PFSK-1 (cell line): ENCODE measurements around the gene KCNIP4.

ENCODE experiments used
- FOXP2 ChIP-seq: optimal IDR thresholded peaks from 2 replicates; pipeline ENCODE3; 2011; ENCODE audit warnings: borderline replicate concordance, control low read depth, inconsistent platforms; ENCODE audit not compliant: insufficient read depth; ENCODE audit errors: extremely low read length, extremely low read depth
- POLR2AphosphoS5 ChIP-seq: IDR thresholded peaks from 2 replicates; pipeline ENCODE4 v1.6.1; 2012; ENCODE audit warnings: low read depth, mild to moderate bottlenecking, control low read depth, low read length, moderate library complexity
- SIN3A ChIP-seq: IDR thresholded peaks from 2 replicates; pipeline ENCODE4 v1.6.1; 2012; ENCODE audit warnings: mild to moderate bottlenecking, low read length, moderate library complexity, borderline replicate concordance; ENCODE audit not compliant: insufficient read depth
- TAF1 ChIP-seq: IDR thresholded peaks from 2 replicates; pipeline ENCODE4 v1.6.1; 2012; ENCODE audit warnings: low read length, control low read depth, borderline replicate concordance; ENCODE audit not compliant: insufficient read depth
- TF ChIP-seq, protein P1 (sequence below), 2 experiments: IDR thresholded peaks; 2 replicates each; pipeline versions ENCODE4 v1.6.1 to v1.8.0; 2011 to 2012; ENCODE audit warnings: low read depth in 2 of 2, low read length in 2 of 2, control low read depth in 1 of 2, inconsistent platforms in 1 of 2, mild to moderate bottlenecking in 1 of 2, moderate library complexity in 1 of 2; ENCODE audit not compliant: insufficient read depth in 1 of 2

DNA sequence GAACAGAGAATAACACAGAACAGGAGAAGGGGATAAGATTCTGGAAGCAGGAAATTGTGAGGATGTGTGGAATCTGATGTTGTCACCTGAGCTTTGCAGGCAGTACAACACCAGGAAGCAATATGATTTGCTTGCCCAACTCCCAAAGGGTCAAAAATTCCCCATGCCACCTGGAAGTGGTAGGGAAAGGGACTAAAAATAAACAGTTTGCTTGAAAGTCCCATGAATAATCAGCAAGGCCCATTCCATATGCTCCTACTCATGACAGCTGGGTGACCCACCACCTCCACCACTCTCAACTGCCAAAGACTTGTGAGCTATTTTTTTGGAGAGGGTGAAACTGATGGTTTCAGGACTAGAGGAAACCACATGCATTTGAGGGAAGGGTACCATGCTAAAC is 168.4 kb downstream of the KCNIP4 start:
- TF ChIP-seq FOXP2, result no peak
- TF ChIP-seq POLR2AphosphoS5, result no peak
- TF ChIP-seq, protein P1, sequence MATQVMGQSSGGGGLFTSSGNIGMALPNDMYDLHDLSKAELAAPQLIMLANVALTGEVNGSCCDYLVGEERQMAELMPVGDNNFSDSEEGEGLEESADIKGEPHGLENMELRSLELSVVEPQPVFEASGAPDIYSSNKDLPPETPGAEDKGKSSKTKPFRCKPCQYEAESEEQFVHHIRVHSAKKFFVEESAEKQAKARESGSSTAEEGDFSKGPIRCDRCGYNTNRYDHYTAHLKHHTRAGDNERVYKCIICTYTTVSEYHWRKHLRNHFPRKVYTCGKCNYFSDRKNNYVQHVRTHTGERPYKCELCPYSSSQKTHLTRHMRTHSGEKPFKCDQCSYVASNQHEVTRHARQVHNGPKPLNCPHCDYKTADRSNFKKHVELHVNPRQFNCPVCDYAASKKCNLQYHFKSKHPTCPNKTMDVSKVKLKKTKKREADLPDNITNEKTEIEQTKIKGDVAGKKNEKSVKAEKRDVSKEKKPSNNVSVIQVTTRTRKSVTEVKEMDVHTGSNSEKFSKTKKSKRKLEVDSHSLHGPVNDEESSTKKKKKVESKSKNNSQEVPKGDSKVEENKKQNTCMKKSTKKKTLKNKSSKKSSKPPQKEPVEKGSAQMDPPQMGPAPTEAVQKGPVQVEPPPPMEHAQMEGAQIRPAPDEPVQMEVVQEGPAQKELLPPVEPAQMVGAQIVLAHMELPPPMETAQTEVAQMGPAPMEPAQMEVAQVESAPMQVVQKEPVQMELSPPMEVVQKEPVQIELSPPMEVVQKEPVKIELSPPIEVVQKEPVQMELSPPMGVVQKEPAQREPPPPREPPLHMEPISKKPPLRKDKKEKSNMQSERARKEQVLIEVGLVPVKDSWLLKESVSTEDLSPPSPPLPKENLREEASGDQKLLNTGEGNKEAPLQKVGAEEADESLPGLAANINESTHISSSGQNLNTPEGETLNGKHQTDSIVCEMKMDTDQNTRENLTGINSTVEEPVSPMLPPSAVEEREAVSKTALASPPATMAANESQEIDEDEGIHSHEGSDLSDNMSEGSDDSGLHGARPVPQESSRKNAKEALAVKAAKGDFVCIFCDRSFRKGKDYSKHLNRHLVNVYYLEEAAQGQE (IDR thresholded peaks at IDR 0.05; ENCODE audit: insufficient read depth in 1 of 2, low read depth in 2 of 2, low read length in 2 of 2), result no peak
- no peak for TF ChIP-seq SIN3A
- no peak for TF ChIP-seq TAF1
